ENCODE measurements around the gene PARD3.

- TF ChIP-seq POLR2A (IDR thresholded peaks at IDR 0.05) (no peak), CTCF (IDR thresholded peaks at IDR 0.05) (no peak)
Measured at GRCh38 chr10:34102893-34103506, 712.1 kb downstream of the PARD3 start.
